ENCODE measurements around the gene FBN1.

Gene FBN1

GRCh38 chr15:48554112-48554511 is 91.4 kb downstream of the FBN1 start:
- DNase-seq (ENCODE audit: low read depth in 3 of 3), result no peak

- no peak for DNase-seq (ENCODE audit: low read depth in 3 of 3)
Measured at GRCh38 chr15:48553559-48553958, 92.0 kb downstream of the FBN1 start.

GRCh38 chr15:48550822-48551525 is 94.5 kb downstream of the FBN1 start:
- DNase-seq (ENCODE audit: low read depth in 3 of 3), result no peak

GRCh38 chr15:48548455-48548854 is 97.1 kb downstream of the FBN1 start:
- no peak for DNase-seq (ENCODE audit: low read depth in 3 of 3)

- no peak for DNase-seq (ENCODE audit: low read depth in 3 of 3)
Measured at GRCh38 chr15:48547286-48547685, 98.2 kb downstream of the FBN1 start.

- DNase-seq (ENCODE audit: low read depth in 3 of 3), result no peak
Measured at GRCh38 chr15:48546296-48546695, 99.2 kb downstream of the FBN1 start.

- DNase-seq (ENCODE audit: low read depth in 3 of 3), result no peak
Measured at GRCh38 chr15:48544778-48545177, 100.7 kb downstream of the FBN1 start.

- no peak for DNase-seq (ENCODE audit: low read depth in 3 of 3)
Measured at GRCh38 chr15:48541341-48542278, 103.9 kb downstream of the FBN1 start.

GRCh38 chr15:48540756-48541155 is 104.8 kb downstream of the FBN1 start:
- DNase-seq (ENCODE audit: low read depth in 3 of 3), result no peak

GRCh38 chr15:48538941-48539340 is 106.6 kb downstream of the FBN1 start:
- DNase-seq (ENCODE audit: low read depth in 3 of 3), result no peak

- DNase-seq (ENCODE audit: low read depth in 3 of 3), result no peak
Measured at GRCh38 chr15:48537271-48538113, 108.0 kb downstream of the FBN1 start.

- no peak for DNase-seq (ENCODE audit: low read depth in 3 of 3)
Measured at GRCh38 chr15:48536681-48537091, 108.8 kb downstream of the FBN1 start.

GRCh38 chr15:48533982-48534381 is 111.5 kb downstream of the FBN1 start:
- DNase-seq (ENCODE audit: low read depth in 3 of 3), result no peak

- DNase-seq (ENCODE audit: low read depth in 3 of 3), result no peak
Measured at GRCh38 chr15:48532946-48533345, 112.6 kb downstream of the FBN1 start.

- DNase-seq (ENCODE audit: low read depth in 3 of 3), result no peak
Measured at GRCh38 chr15:48530528-48530927, 115.0 kb downstream of the FBN1 start.

- DNase-seq (ENCODE audit: low read depth in 3 of 3), result no peak
Measured at GRCh38 chr15:48528921-48529320, 116.6 kb downstream of the FBN1 start.

GRCh38 chr15:48527517-48527916 is 118.0 kb downstream of the FBN1 start:
- DNase-seq (ENCODE audit: low read depth in 3 of 3), result no peak

GRCh38 chr15:48522911-48523310 is 122.6 kb downstream of the FBN1 start:
- no peak for DNase-seq (ENCODE audit: low read depth in 3 of 3)

- no peak for DNase-seq (ENCODE audit: low read depth in 3 of 3)
Measured at GRCh38 chr15:48522123-48522522, 123.4 kb downstream of the FBN1 start.

- no peak for DNase-seq (ENCODE audit: low read depth in 3 of 3)
Measured at GRCh38 chr15:48520376-48521155, 124.9 kb downstream of the FBN1 start.

- DNase-seq (ENCODE audit: low read depth in 3 of 3), result no peak
Measured at GRCh38 chr15:48516121-48516520, 129.4 kb downstream of the FBN1 start.
